Sigmoid colon (tissue), 7 donors: ENCODE measurements around the gene PUS10. TPM values are rescaled to one million over a fixed set of nuclear protein-coding genes. Genes with fewer than 3 reads are reported as not detected.
A peak's percentile ranks its signal among the peaks of the same experiment; 100 is the strongest.
"Not testable (repeated sequence)": the region's sequence is repeated elsewhere in the genome, so short reads cannot be mapped to it uniquely, and the experiment has no call there.

Source experiments
- DNase-seq: peaks from one replicate; pipeline ENCODE4 v3.0.0-alpha.2; 2019
- H3K27ac ChIP-seq, 4 donors: fragments of 200-600 bp; sonication (generic); one replicate each; pipeline ENCODE4 v1.5.1; 2016 to 2019; ENCODE audit warnings: mild to moderate bottlenecking in 1 of 4
- H3K27me3 ChIP-seq, 3 donors: fragments of 200-600 bp; sonication (generic); one replicate each; pipeline ENCODE4 v1.5.1; 2019; ENCODE audit warnings: mild to moderate bottlenecking in 1 of 3
- H3K36me3 ChIP-seq, 4 donors: fragments of 200-600 bp; sonication (generic); one replicate each; pipeline ENCODE4 v1.5.1; 2016 to 2019
- H3K4me1 ChIP-seq, 4 donors: fragments of 200-600 bp; sonication (generic); one replicate each; pipeline ENCODE4 v1.5.1; 2017 to 2019
- H3K4me3 ChIP-seq, 4 donors: fragments of 200-600 bp; sonication (generic); one replicate each; pipeline ENCODE4 v1.5.1; 2017 to 2019; ENCODE audit warnings: mild to moderate bottlenecking in 2 of 4, moderate library complexity in 1 of 4
- H3K9me3 ChIP-seq, 4 donors: fragments of 200-600 bp in 3 of 4; sonication (generic) in 3 of 4; one replicate each; pipeline versions ENCODE4 v1.5.1 to v1.6.1; 2013 to 2019
- CTCF ChIP-seq, 4 experiments: fragments of 450-650 bp in 3 of 4; fragments of 200-600 bp in 1 of 4; IDR thresholded peaks; one replicate each; pipeline ENCODE4 v1.5.1; 2016 to 2019; ENCODE audit warnings: antibody characterized with exemption in 4 of 4, mild to moderate bottlenecking in 3 of 4, moderate library complexity in 2 of 4
- EP300 ChIP-seq, 4 donors: sonication (generic); formaldehyde crosslinking; IDR thresholded peaks; one replicate each; pipeline ENCODE4 v1.6.1; 2017; ENCODE audit warnings: antibody characterized with exemption in 4 of 4
- POLR2A ChIP-seq, 2 donors: fragments of 450-650 bp; IDR thresholded peaks; one replicate each; pipeline ENCODE4 v1.6.1; 2016; ENCODE audit warnings: antibody characterized with exemption in 2 of 2, mild to moderate bottlenecking in 2 of 2, moderate library complexity in 2 of 2
- POLR2AphosphoS5 ChIP-seq, 4 donors: sonication (generic); formaldehyde crosslinking; IDR thresholded peaks; one replicate each; pipeline ENCODE4 v1.6.1; 2017; ENCODE audit warnings: antibody characterized with exemption in 4 of 4
- WGBS, 2 donors: extraction: QIAGEN DNeasy Blood & Tissue Kit; methylation state at CpG; one replicate each; pipeline ENCODE4 v1.1.7; 2013; 5-methylcytosine and 5-hydroxymethylcytosine counted together
- intact Hi-C: fragments of 100-400 bp; cut with DNase I; formaldehyde crosslinking; loops from one replicate; pipeline ENCODE4 v1.15.1; 2023
- polyA plus RNA-seq, 3 donors: library from polyadenylated mRNA; stranded (reverse); fragments of 200-250 nt; gene quantifications; one replicate each; pipeline ENCODE4 v1.2.3, GENCODE V29; 2013
- total RNA-seq, 4 donors: library from RNA; depleted of rRNA; stranded (reverse); fragments of >200 nt; gene quantifications; one replicate each; pipeline ENCODE4 v1.1.0, GENCODE V29; 2016
- donor health status: healthy with polysubstance abuse.
- donor health status: Bipolar disorder and iron deficiency.
- donor health status: healthy.

PUS10 gene
- total and polyA plus RNA-seq, 7 donors: 3.1 to 8.3 (median 5.0) TPM

DNA sequence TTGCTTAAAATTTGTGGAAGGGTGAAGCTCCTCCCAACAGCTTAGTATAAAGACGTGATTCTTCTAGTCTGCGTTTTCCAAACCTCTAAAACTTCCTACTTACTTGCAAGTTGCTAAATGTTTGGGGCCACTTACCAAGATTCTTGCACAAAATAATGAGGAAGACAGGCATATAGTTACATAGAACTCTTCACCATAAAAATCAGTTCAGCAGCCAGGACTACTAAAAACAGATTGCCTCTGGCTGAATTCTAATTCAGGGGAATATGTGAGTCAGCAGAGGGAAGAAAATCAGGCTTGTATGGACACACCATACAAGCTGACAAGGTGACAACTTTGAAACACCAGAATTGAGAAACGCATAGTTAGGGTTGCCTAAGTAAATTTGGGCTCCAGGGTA lies 3.3 kb downstream of the PUS10 start:
- DNase-seq: no peak
- intact Hi-C loops: loop anchor here (5.0 kb wide), 2 partner anchors 53 to 132 kb away; partner anchors contain the start of genes REL and SANBR
- Histone ChIP-seq H3K27ac (no peak overlapping the region), H3K4me3 (no peak overlapping the region), H3K9me3 (no peaks in the 10 kb centered on the region), H3K4me1 (peaks cover 0 to 34% (median 13%) of the 10 kb centered on the region in 4 donors), H3K36me3 (no peaks in the 10 kb centered on the region), H3K27me3 (no peaks in the 10 kb centered on the region)
- 36 to 68% methylated on average over 3 of the region's 3 CpGs for WGBS, 2 donors
- TF ChIP-seq POLR2AphosphoS5 (IDR thresholded peaks at IDR 0.05): no peak
- no peak for TF ChIP-seq EP300 (IDR thresholded peaks at IDR 0.05)

GRCh38 chr2:61013382-61013781 lies 4.7 kb downstream of the PUS10 start:
- Histone ChIP-seq H3K4me3 (no peak overlapping the region), H3K27me3 (no peaks in the 10 kb centered on the region), H3K36me3 (peaks cover 0 to 5% (median 0%) of the 10 kb centered on the region in 4 donors), H3K9me3 (no peaks in the 10 kb centered on the region), H3K27ac (no peak overlapping the region), H3K4me1 (peaks cover 0 to 20% (median 8%) of the 10 kb centered on the region in 4 donors)
- DNase-seq: no peak
- intact Hi-C loops: no loop called here
- TF ChIP-seq CTCF (IDR thresholded peaks at IDR 0.05) (no peak), POLR2AphosphoS5 (IDR thresholded peaks at IDR 0.05) (no peak), EP300 (IDR thresholded peaks at IDR 0.05) (no peak), POLR2A (IDR thresholded peaks at IDR 0.05) (no peak)
- WGBS, 2 donors: 62 to 88% methylated on average over 3 of the region's 3 CpGs

GRCh38 chr2:61012303-61012702 lies 5.8 kb downstream of the PUS10 start:
- H3K27ac ChIP-seq: peak overlapping the region in 1 of 4 donors; percentile 49
- H3K9me3 ChIP-seq, intact Hi-C loops, H3K36me3 ChIP-seq, H3K27me3 ChIP-seq, DNase-seq, H3K4me3 ChIP-seq: not testable (repeated sequence)
- 69% methylated on average over 2 of the region's 2 CpGs for WGBS, 2 donors
- H3K4me1 ChIP-seq: peaks cover 0 to 19% (median 7%) of the 10 kb centered on the region in 4 donors

DNA sequence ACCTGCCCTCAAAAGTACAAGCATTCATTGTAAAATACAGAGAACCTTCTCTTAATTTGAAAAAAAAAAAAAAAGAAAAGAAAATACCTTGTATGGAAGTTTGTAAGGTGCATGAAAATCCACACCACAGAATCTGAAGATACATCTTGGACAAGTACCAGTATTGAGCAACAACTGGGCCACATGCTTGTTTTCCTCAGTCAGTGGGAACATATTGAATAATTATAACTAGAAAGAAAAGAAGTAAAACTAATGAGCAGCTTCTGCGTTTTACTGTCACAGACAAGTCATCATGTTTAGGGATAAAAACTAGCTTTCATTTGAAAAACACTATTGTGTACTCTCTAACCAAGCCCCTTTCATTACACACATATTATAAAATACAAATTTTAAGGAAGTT lies 6.4 kb downstream of the PUS10 start:
- TF ChIP-seq POLR2A (IDR thresholded peaks at IDR 0.05) (no peak), POLR2AphosphoS5 (IDR thresholded peaks at IDR 0.05) (no peak), EP300 (IDR thresholded peaks at IDR 0.05) (no peak)
- H3K27me3 ChIP-seq: no peaks in the 10 kb centered on the region
- H3K27ac ChIP-seq: peak overlapping the region in 1 of 4 donors; percentile 49
- WGBS, 2 donors: 73 to 81% methylated on average over 1 of the region's 1 CpG
- no peaks in the 10 kb centered on the region for H3K9me3 ChIP-seq
- DNase-seq: no peak
- intact Hi-C loops: no loop called here
- H3K36me3 ChIP-seq: peaks cover 0 to 9% (median 0%) of the 10 kb centered on the region in 4 donors
- peaks cover 0 to 19% (median 7%) of the 10 kb centered on the region in 4 donors for H3K4me1 ChIP-seq
- no peak overlapping the region for H3K4me3 ChIP-seq

DNA sequence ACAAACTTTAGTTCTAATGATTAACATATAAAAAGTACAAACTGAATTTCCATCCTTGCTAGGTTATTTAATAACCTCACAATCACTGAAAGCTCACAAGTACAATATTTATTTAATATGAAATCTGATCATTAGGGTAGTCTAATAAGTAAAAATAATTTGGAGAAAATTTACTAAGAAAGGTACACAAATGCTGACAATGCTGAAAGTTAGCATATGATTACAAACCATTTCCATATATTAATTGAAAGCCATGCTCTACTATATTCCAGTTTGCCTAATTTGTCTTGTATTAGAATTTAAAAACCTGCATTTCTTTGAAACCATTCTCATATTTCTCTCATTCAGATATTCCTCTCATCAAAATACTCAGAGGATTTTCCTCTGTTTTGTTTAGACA lies 8.7 kb downstream of the PUS10 start:
- Histone ChIP-seq H3K4me3 (no peak overlapping the region), H3K36me3 (peaks cover 0 to 9% (median 0%) of the 10 kb centered on the region in 4 donors), H3K27me3 (no peaks in the 10 kb centered on the region), H3K4me1 (peaks cover 0 to 6% (median 0%) of the 10 kb centered on the region in 4 donors), H3K9me3 (no peaks in the 10 kb centered on the region), H3K27ac (no peak overlapping the region)
- no peak for TF ChIP-seq POLR2AphosphoS5 (IDR thresholded peaks at IDR 0.05)
- no peak for TF ChIP-seq EP300 (IDR thresholded peaks at IDR 0.05)
- no peak for TF ChIP-seq CTCF (IDR thresholded peaks at IDR 0.05)
- TF ChIP-seq POLR2A (IDR thresholded peaks at IDR 0.05): no peak
- intact Hi-C loops: no loop called here
- DNase-seq: no peak

DNA sequence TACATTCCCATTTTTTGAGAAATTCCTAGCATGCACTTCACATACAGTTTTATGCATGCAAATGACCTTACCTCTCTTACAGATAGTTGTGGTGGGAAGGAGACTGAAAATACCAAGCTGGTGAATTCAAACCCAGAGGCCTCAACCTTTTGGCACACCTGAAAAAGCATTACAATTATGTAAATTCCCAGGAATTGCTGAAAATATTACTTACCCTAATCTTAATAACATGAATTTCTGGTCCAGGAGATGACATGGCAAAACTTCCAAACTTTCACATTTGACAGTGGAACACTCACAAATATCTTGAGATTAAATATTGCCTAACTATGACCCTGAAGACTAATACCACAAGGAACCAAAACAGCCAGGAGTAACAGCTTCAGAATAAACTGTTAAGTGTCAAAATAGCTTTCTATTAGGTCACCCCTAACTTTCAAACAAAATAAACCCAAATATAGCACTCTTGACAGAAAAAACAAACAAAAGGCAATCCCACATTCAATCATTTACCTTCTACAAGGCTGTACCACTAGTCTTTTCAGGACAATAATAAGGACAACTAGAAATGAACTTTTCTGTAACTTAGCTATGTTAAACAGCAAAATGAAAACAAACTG lies 11.5 kb downstream of the PUS10 start:
- TF ChIP-seq EP300 (IDR thresholded peaks at IDR 0.05): no peak
- no peak for TF ChIP-seq POLR2A (IDR thresholded peaks at IDR 0.05)
- no peak for TF ChIP-seq CTCF (IDR thresholded peaks at IDR 0.05)
- TF ChIP-seq POLR2AphosphoS5 (IDR thresholded peaks at IDR 0.05): no peak
- H3K27ac ChIP-seq: no peak overlapping the region
- H3K4me1 ChIP-seq: peaks cover 0 to under 1% (median 0%) of the 10 kb centered on the region in 4 donors
- peaks cover 0 to 9% (median 0%) of the 10 kb centered on the region in 4 donors for H3K36me3 ChIP-seq
- intact Hi-C loops: no loop called here
- no peak for DNase-seq
- H3K9me3 ChIP-seq: no peaks in the 10 kb centered on the region
- H3K27me3 ChIP-seq: no peaks in the 10 kb centered on the region
- H3K4me3 ChIP-seq: no peak overlapping the region
